Mononuclear cell (primary cell): Measurements from ENCODE around the gene ZFYVE19. TPM values are rescaled to one million over a fixed set of nuclear protein-coding genes. Genes with fewer than 3 reads are reported as not detected.
A peak's percentile ranks its signal among the peaks of the same experiment; 100 is the strongest.
"Not testable (repeated sequence)": the region's sequence is repeated elsewhere in the genome, so short reads cannot be mapped to it uniquely, and the experiment has no call there.

Experiments used
- H3K27me3 ChIP-seq: 2 replicates; pipeline ENCODE4 v1.6.0; 2011; ENCODE audit warnings: low read length, control low read depth; ENCODE audit not compliant: insufficient read depth
- H3K4me1 ChIP-seq: 2 replicates; pipeline ENCODE4 v1.5.1; 2011; ENCODE audit warnings: mild to moderate bottlenecking, low read length, control low read depth; ENCODE audit not compliant: insufficient read depth
- H3K4me3 ChIP-seq: 2 replicates; pipeline ENCODE4 v1.5.1; 2011; ENCODE audit warnings: mild to moderate bottlenecking, low read length, moderate library complexity
- H3K9me3 ChIP-seq: 2 replicates; pipeline ENCODE4 v1.5.1; 2011; ENCODE audit warnings: low read depth, mild to moderate bottlenecking, control low read depth, low read length
- total RNA-seq: library from RNA; depleted of rRNA; stranded (reverse); fragments of >200 nt; gene quantifications from one replicate; pipeline ENCODE4 v1.2.3, GENCODE V29; 2012

The ZFYVE19 gene
- total RNA-seq, 1 donor = 7.2 TPM

- Histone ChIP-seq H3K27me3 (peaks cover 10% of the 10 kb centered on the region), H3K4me3 (peak overlapping the region; percentile 49)
These were observed 38.1 kb downstream of the ZFYVE19 start for GRCh38 chr15:40845036-40845435.

DNA sequence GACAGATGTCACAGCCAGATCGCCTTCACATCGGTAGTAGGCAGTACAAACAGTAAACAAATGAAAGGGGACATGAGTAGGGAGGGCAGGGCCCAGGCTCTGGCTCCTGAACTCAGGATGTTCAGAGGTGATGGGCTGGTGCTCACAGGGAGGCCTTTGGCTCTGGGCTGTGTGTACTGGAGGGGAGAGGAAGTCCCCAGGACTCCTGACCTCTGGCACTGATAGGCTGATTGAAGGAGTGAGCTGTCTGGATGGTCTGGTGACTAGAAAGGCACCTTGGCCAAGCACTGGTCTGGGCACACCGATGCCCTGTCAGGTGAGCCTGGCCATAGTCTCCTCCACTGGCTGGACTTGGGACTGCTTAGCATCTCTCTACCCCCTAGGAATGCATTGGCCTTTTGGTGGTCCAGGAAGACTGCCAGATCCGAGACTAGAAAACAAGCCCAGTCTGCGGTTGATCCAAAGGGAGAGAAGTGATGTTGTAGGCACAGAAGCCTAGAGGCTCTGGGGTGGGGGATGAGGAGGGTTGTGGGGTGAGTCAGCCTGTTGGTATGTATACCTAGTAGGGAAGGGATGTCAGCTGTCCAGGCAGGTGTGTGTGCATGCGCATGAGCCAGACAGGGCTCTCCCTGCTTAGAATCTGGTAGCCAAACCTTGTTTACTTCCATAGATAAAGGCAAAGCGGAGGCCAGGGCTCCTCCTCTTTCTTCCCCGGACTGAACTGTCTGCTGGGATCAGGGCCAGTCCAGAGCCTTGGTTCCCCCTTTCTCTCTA, 38.8 kb downstream of the ZFYVE19 start:
- no peaks in the 10 kb centered on the region for H3K9me3 ChIP-seq
- peaks cover 10% of the 10 kb centered on the region for H3K27me3 ChIP-seq
- H3K4me3 ChIP-seq = no peak overlapping the region
- peaks cover 43% of the 10 kb centered on the region for H3K4me1 ChIP-seq

More at GRCh38 chr15:40845036-40845435, 38.1 kb downstream of the ZFYVE19 start:
- Histone ChIP-seq H3K9me3 (no peaks in the 10 kb centered on the region), H3K4me1 (peaks cover 43% of the 10 kb centered on the region)

- Histone ChIP-seq H3K27me3 (peaks cover 10% of the 10 kb centered on the region), H3K4me1 (peaks cover 43% of the 10 kb centered on the region), H3K4me3 (no peak overlapping the region), H3K9me3 (no peaks in the 10 kb centered on the region)
These were observed 39.9 kb downstream of the ZFYVE19 start for GRCh38 chr15:40846841-40847222.

DNA sequence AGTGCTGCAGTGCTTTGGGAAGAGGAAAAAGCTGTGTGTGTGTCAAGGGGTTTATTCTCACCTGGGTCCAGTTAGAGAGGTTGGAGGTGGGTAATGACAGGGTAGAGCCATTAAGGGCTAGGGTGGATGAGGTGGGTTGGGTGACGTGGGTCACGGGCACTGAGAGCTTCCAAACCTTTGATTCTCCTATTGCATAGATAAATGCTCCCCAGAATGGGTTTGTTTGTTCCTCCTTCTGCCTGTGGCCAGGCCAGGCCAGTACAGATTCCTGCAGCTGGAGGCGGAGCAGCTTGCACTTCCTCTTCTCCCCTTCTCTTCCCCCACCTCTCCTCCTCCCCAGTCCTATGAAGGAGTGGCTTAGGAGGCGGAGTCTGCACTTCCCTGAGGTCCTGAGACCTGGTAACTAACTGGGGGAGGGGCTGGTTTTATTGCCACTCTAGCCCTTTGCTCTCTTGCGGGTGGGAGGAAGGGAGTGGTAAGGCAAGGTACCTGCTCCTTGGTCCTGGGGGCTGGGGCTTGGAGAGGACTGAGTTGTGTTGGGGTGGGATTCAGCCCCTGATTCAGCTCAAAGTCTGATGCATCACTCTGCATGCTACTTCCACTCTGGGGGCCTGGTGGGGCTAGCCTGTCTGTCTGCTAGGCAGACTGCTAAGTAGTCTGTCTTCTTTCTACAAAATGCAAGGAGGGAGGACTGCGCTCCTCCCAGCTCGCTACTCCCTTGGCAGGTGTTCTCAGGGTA, 40.5 kb downstream of the ZFYVE19 start:
- Histone ChIP-seq H3K4me3 (no peak overlapping the region), H3K27me3 (peaks cover 10% of the 10 kb centered on the region), H3K9me3 (no peaks in the 10 kb centered on the region), H3K4me1 (peaks cover 43% of the 10 kb centered on the region)

DNA sequence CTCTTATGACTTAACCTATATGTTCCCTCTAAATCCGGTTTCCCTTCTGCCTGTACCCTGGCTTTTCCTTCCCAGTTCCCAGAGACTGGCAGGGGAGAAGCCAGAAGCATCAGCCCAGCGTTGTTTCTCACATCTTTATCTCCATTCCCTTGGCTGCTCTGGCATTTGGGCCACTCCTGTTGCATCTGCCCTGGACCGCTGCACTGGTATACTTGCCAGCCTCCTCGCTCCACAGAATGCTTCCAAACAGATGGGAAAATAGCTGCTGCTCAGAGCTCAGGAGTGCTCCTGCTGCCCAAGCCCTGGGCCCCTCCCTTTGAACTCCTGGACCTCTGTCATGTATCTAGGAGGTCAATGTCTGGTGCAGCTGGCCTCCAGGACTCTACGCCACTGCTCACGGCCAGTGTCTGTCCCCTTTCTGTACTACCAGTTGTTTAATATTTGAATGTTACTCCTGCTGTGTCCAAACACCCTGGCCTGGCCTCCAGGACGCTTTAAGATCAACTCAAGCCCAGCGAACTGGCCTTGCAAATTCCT, 43.8 kb downstream of the ZFYVE19 start:
- Histone ChIP-seq H3K27me3 (no peaks in the 10 kb centered on the region), H3K4me1 (peaks cover 26% of the 10 kb centered on the region), H3K9me3 (no peaks in the 10 kb centered on the region), H3K4me3 (no peak overlapping the region)

GRCh38 chr15:40852529-40852928, 45.6 kb downstream of the ZFYVE19 start:
- H3K9me3 ChIP-seq = no peaks in the 10 kb centered on the region
- no peaks in the 10 kb centered on the region for H3K27me3 ChIP-seq
- peaks cover 14% of the 10 kb centered on the region for H3K4me1 ChIP-seq
- H3K4me3 ChIP-seq = no peak overlapping the region

DNA sequence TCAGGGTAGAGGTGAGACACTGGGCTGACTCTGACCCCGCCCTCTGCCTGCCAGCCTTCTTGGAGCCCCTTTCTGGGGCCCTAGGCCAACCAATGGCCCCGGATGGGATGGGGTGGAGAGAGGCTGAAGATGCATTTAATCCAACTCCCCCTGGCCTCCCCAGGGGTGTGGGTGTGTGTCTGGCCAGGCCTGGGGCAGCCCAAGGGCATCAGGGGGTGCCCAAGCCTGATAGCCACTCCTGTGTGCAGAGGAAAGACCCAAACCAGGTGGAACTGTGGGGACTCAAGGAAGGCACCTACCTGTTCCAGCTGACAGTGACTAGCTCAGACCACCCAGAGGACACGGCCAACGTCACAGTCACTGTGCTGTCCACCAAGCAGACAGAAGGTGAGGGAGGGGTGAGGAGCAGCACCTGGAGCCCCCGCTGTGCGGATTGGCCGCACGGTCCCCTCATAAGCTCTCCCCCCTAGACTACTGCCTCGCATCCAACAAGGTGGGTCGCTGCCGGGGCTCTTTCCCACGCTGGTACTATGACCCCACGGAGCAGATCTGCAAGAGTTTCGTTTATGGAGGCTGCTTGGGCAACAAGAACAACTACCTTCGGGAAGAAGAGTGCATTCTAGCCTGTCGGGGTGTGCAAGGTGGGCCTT, 46.5 kb downstream of the ZFYVE19 start:
- H3K27me3 ChIP-seq = no peaks in the 10 kb centered on the region
- peaks cover 12% of the 10 kb centered on the region for H3K4me1 ChIP-seq
- H3K9me3 ChIP-seq = no peaks in the 10 kb centered on the region
- H3K4me3 ChIP-seq = no peak overlapping the region

DNA sequence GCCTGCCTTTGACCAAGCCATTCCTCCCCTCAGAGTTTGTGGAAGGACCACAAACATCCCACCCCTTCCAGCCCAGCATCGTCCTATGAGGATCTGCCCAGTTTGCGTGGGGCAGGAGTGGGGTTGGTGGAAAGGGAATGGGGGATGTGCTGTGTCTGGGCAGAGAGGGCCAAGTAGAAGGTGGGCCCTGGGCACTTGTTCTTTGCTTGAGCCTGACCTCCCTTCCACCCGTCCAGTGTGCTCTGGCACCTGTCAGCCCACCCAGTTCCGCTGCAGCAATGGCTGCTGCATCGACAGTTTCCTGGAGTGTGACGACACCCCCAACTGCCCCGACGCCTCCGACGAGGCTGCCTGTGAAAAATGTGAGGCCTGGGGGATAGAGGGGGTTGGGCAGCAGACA, 47.3 kb downstream of the ZFYVE19 start:
- H3K4me1 ChIP-seq = peaks cover 19% of the 10 kb centered on the region
- no peaks in the 10 kb centered on the region for H3K27me3 ChIP-seq
- no peak overlapping the region for H3K4me3 ChIP-seq
- H3K9me3 ChIP-seq = no peaks in the 10 kb centered on the region

DNA sequence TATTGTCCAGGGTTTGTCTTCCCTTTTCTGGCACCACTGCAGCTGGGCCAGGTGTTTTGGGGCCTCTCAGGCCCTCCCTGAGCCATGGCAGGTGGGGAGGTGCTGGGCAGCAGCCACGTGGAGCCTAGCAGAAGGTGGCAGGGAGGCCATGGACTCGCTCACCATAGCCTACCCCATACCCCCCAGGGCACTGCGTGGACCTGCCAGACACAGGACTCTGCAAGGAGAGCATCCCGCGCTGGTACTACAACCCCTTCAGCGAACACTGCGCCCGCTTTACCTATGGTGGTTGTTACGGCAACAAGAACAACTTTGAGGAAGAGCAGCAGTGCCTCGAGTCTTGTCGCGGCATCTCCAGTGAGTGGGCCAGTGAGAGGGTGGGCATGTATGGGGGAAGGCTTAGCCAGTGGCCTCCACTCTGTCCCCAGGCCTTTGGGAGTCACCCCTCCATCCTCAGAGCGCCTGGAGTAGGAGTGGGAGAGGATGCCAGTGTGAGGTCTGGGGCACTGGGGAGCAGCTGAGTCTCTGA, 48.9 kb downstream of the ZFYVE19 start:
- H3K4me3 ChIP-seq = no peak overlapping the region
- H3K27me3 ChIP-seq = no peaks in the 10 kb centered on the region
- H3K9me3 ChIP-seq = no peaks in the 10 kb centered on the region
- peaks cover 24% of the 10 kb centered on the region for H3K4me1 ChIP-seq

- Histone ChIP-seq H3K9me3 (no peaks in the 10 kb centered on the region), H3K27me3 (no peaks in the 10 kb centered on the region), H3K4me3 (no peak overlapping the region), H3K4me1 (peaks cover 26% of the 10 kb centered on the region)
These were observed 49.9 kb downstream of the ZFYVE19 start for GRCh38 chr15:40856746-40857145.

DNA sequence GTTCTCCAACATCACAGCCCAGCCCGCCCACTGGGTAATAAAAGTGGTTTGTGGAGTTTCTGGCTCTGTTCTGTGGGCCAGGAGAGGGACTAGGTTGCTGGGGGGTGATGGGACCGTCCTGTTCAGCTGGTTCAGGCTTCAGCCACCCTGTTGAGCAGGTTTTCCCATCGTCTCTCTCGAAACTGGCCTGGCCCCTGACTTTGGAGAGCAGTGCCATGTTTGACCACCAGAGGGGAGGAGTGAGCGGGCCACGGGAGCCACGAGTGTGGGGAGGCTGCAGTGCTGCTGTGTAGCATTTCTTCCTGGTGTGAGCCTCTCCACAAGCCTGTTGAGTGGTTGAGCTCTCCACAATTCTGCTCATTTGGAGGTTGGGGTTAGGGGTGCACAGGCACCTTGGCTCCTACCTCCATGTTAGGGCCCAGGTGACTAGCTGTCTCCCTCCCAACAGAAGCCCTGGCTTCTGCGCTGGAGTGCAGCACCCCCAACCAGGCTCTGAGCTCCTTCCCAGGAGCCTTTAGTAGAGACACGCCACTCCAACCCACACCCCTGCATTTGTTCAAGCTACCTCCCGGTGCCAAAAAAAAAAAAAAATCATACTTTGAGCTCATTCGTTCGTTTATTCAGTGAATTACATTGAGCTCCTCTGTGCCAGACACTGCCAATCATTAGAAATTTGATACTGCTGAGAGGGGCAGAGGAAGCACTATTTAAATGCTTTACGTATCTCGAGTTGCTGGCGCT, 50.9 kb downstream of the ZFYVE19 start:
- H3K27me3 ChIP-seq = no peaks in the 10 kb centered on the region
- no peak overlapping the region for H3K4me3 ChIP-seq
- no peaks in the 10 kb centered on the region for H3K9me3 ChIP-seq
- peaks cover 26% of the 10 kb centered on the region for H3K4me1 ChIP-seq

DNA sequence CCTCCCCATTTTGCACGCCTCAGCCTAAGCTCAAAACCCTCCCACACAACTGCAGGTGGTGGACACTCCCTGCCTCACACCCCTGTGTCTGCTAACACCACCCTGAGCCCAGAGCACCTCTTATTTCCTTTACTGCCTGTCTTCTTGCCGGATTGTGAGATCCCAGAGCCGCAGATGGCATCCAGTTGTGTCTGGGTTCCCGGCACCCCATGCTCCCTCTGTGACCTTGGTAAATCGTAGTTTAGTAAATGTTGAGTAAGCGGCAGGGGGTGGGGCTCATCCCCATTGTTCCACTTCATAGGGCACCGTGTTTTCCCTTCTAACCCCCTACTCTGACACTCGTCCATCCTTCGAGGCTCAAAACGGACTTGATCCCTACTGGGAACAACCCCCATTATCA, 51.8 kb downstream of the ZFYVE19 start:
- H3K4me3 ChIP-seq = no peak overlapping the region
- H3K27me3 ChIP-seq = no peaks in the 10 kb centered on the region
- no peaks in the 10 kb centered on the region for H3K9me3 ChIP-seq
- peaks cover 26% of the 10 kb centered on the region for H3K4me1 ChIP-seq

GRCh38 chr15:40859206-40859851, 52.4 kb downstream of the ZFYVE19 start:
- Histone ChIP-seq H3K4me3 (no peak overlapping the region), H3K27me3 (no peaks in the 10 kb centered on the region), H3K4me1 (peaks cover 26% of the 10 kb centered on the region), H3K9me3 (no peaks in the 10 kb centered on the region)

GRCh38 chr15:40861147-40861546, 54.3 kb downstream of the ZFYVE19 start:
- H3K27me3 ChIP-seq, H3K4me3 ChIP-seq, H3K9me3 ChIP-seq: not testable (repeated sequence)
- H3K4me1 ChIP-seq = peaks cover 26% of the 10 kb centered on the region
